ENCODE measurements around the gene GFOD1.
"Not testable (repeated sequence)": the region's sequence is repeated elsewhere in the genome, so short reads cannot be mapped to it uniquely, and the experiment has no call there.

GFOD1 gene

GRCh38 chr6:13336553-13336952 lies 150.8 kb downstream of the GFOD1 start:
- Histone ChIP-seq H3K9me3 (ENCODE audit: control insufficient read depth in 1 of 2, low read length in 2 of 2) (peaks cover 0 to 4% of the 10 kb centered on the region in 2 donors), H3K4me3 (ENCODE audit: low read depth in 1 of 2, low read length in 2 of 2) (no peak overlapping the region), H3K36me3 (ENCODE audit: control insufficient read depth in 1 of 2, insufficient read depth in 2 of 2, low read length in 2 of 2) (no peaks in the 10 kb centered on the region), H3K27me3 (ENCODE audit: low read depth, low read length) (no peaks in the 10 kb centered on the region), H3K4me1 (ENCODE audit: control insufficient read depth in 1 of 2, insufficient read depth in 2 of 2, low read length in 2 of 2) (peaks cover 0 to 5% of the 10 kb centered on the region in 2 donors), H3K27ac (ENCODE audit: low read length) (no peak overlapping the region)

GRCh38 chr6:13334953-13335352 lies 152.4 kb downstream of the GFOD1 start:
- no peaks in the 10 kb centered on the region for H3K9me3 ChIP-seq (ENCODE audit: control insufficient read depth in 1 of 2, low read length in 2 of 2)
- H3K36me3 ChIP-seq (ENCODE audit: control insufficient read depth in 1 of 2, insufficient read depth in 2 of 2, low read length in 2 of 2): no peaks in the 10 kb centered on the region
- H3K4me3 ChIP-seq (ENCODE audit: low read depth in 1 of 2, low read length in 2 of 2): no peak overlapping the region
- H3K27me3 ChIP-seq (ENCODE audit: low read depth, low read length): no peaks in the 10 kb centered on the region
- H3K27ac ChIP-seq (ENCODE audit: low read length): no peak overlapping the region
- H3K4me1 ChIP-seq (ENCODE audit: control insufficient read depth in 1 of 2, insufficient read depth in 2 of 2, low read length in 2 of 2): peaks cover 0 to 5% of the 10 kb centered on the region in 2 donors

GRCh38 chr6:13332349-13332706 lies 155.1 kb downstream of the GFOD1 start:
- no peak overlapping the region for H3K4me3 ChIP-seq (ENCODE audit: low read depth in 1 of 2, low read length in 2 of 2)
- H3K27me3 ChIP-seq (ENCODE audit: low read depth, low read length): no peaks in the 10 kb centered on the region
- no peak overlapping the region for H3K27ac ChIP-seq (ENCODE audit: low read length)
- H3K9me3 ChIP-seq (ENCODE audit: control insufficient read depth in 1 of 2, low read length in 2 of 2): no peaks in the 10 kb centered on the region
- H3K4me1 ChIP-seq (ENCODE audit: control insufficient read depth in 1 of 2, insufficient read depth in 2 of 2, low read length in 2 of 2): peaks cover 0 to 11% of the 10 kb centered on the region in 2 donors
- no peaks in the 10 kb centered on the region for H3K36me3 ChIP-seq (ENCODE audit: control insufficient read depth in 1 of 2, insufficient read depth in 2 of 2, low read length in 2 of 2)

GRCh38 chr6:13331516-13332348 lies 155.7 kb downstream of the GFOD1 start:
- Histone ChIP-seq H3K36me3 (ENCODE audit: control insufficient read depth in 1 of 2, insufficient read depth in 2 of 2, low read length in 2 of 2) (no peaks in the 10 kb centered on the region), H3K4me1 (ENCODE audit: control insufficient read depth in 1 of 2, insufficient read depth in 2 of 2, low read length in 2 of 2) (peaks cover 0 to 16% of the 10 kb centered on the region in 2 donors), H3K4me3 (ENCODE audit: low read depth in 1 of 2, low read length in 2 of 2) (no peak overlapping the region), H3K27ac (ENCODE audit: low read length) (no peak overlapping the region), H3K9me3 (ENCODE audit: control insufficient read depth in 1 of 2, low read length in 2 of 2) (no peaks in the 10 kb centered on the region), H3K27me3 (ENCODE audit: low read depth, low read length) (no peaks in the 10 kb centered on the region)

GRCh38 chr6:13328875-13329183 lies 158.6 kb downstream of the GFOD1 start:
- Histone ChIP-seq H3K27ac (ENCODE audit: low read length) (peak overlapping the region; percentile 93), H3K4me3 (ENCODE audit: low read depth in 1 of 2, low read length in 2 of 2) (peak overlapping the region; percentile 88 to 90), H3K4me1 (ENCODE audit: control insufficient read depth in 1 of 2, insufficient read depth in 2 of 2, low read length in 2 of 2) (peaks cover 0 to 12% of the 10 kb centered on the region in 2 donors), H3K36me3 (ENCODE audit: control insufficient read depth in 1 of 2, insufficient read depth in 2 of 2, low read length in 2 of 2) (peaks cover 3 to 13% of the 10 kb centered on the region in 2 donors), H3K9me3 (ENCODE audit: control insufficient read depth in 1 of 2, low read length in 2 of 2) (no peaks in the 10 kb centered on the region), H3K27me3 (ENCODE audit: low read depth, low read length) (no peaks in the 10 kb centered on the region)

- Histone ChIP-seq H3K9me3 (ENCODE audit: control insufficient read depth in 1 of 2, low read length in 2 of 2) (no peaks in the 10 kb centered on the region), H3K27me3 (ENCODE audit: low read depth, low read length) (no peaks in the 10 kb centered on the region), H3K27ac (ENCODE audit: low read length) (peak within 1 kb of the TSS; percentile 93), H3K4me3 (ENCODE audit: low read depth in 1 of 2, low read length in 2 of 2) (peak within 1 kb of the TSS; percentile 88 to 90), H3K4me1 (ENCODE audit: control insufficient read depth in 1 of 2, insufficient read depth in 2 of 2, low read length in 2 of 2) (peaks cover 0 to 12% of the 10 kb centered on the region in 2 donors), H3K36me3 (ENCODE audit: control insufficient read depth in 1 of 2, insufficient read depth in 2 of 2, low read length in 2 of 2) (peaks cover 3 to 19% of the 10 kb centered on the region in 2 donors)
Measured at GRCh38 chr6:13328076-13328874, 159.1 kb downstream of the GFOD1 start, which contains the start of gene TBC1D7. TSS of gene TBC1D7 (minus strand) at chr6:13328537. CDS start at chr6:13326898, 1,639 bp downstream.

GRCh38 chr6:13327691-13328075 lies 159.7 kb downstream of the GFOD1 start:
- Histone ChIP-seq H3K4me3 (ENCODE audit: low read depth in 1 of 2, low read length in 2 of 2) (peak overlapping the region; percentile 88 to 90), H3K9me3 (ENCODE audit: control insufficient read depth in 1 of 2, low read length in 2 of 2) (no peaks in the 10 kb centered on the region), H3K36me3 (ENCODE audit: control insufficient read depth in 1 of 2, insufficient read depth in 2 of 2, low read length in 2 of 2) (peaks cover 3 to 20% of the 10 kb centered on the region in 2 donors), H3K27ac (ENCODE audit: low read length) (peak overlapping the region; percentile 91), H3K4me1 (ENCODE audit: control insufficient read depth in 1 of 2, insufficient read depth in 2 of 2, low read length in 2 of 2) (peaks cover 0 to 12% of the 10 kb centered on the region in 2 donors), H3K27me3 (ENCODE audit: low read depth, low read length) (no peaks in the 10 kb centered on the region)

GRCh38 chr6:13326031-13326586 lies 161.3 kb downstream of the GFOD1 start:
- not testable (repeated sequence) for H3K27ac ChIP-seq (ENCODE audit: low read length); H3K4me3 ChIP-seq (ENCODE audit: low read depth in 1 of 2, low read length in 2 of 2); H3K9me3 ChIP-seq (ENCODE audit: control insufficient read depth in 1 of 2, low read length in 2 of 2); H3K27me3 ChIP-seq (ENCODE audit: low read depth, low read length)
- peaks cover 0 to 12% of the 10 kb centered on the region in 2 donors for H3K4me1 ChIP-seq (ENCODE audit: control insufficient read depth in 1 of 2, insufficient read depth in 2 of 2, low read length in 2 of 2)
- peaks cover 8 to 36% of the 10 kb centered on the region in 2 donors for H3K36me3 ChIP-seq (ENCODE audit: control insufficient read depth in 1 of 2, insufficient read depth in 2 of 2, low read length in 2 of 2)

GRCh38 chr6:13319891-13320564 lies 167.4 kb downstream of the GFOD1 start:
- Histone ChIP-seq H3K4me1 (ENCODE audit: control insufficient read depth in 1 of 2, insufficient read depth in 2 of 2, low read length in 2 of 2) (no peaks in the 10 kb centered on the region), H3K36me3 (ENCODE audit: control insufficient read depth in 1 of 2, insufficient read depth in 2 of 2, low read length in 2 of 2) (peaks cover 48 to 86% of the 10 kb centered on the region in 2 donors), H3K9me3 (ENCODE audit: control insufficient read depth in 1 of 2, low read length in 2 of 2) (no peaks in the 10 kb centered on the region), H3K27me3 (ENCODE audit: low read depth, low read length) (no peaks in the 10 kb centered on the region), H3K27ac (ENCODE audit: low read length) (no peak overlapping the region), H3K4me3 (ENCODE audit: low read depth in 1 of 2, low read length in 2 of 2) (no peak overlapping the region)

- Histone ChIP-seq H3K4me3 (ENCODE audit: low read depth in 1 of 2, low read length in 2 of 2) (no peak overlapping the region), H3K36me3 (ENCODE audit: control insufficient read depth in 1 of 2, insufficient read depth in 2 of 2, low read length in 2 of 2) (peaks cover 46 to 80% of the 10 kb centered on the region in 2 donors), H3K4me1 (ENCODE audit: control insufficient read depth in 1 of 2, insufficient read depth in 2 of 2, low read length in 2 of 2) (no peaks in the 10 kb centered on the region), H3K27ac (ENCODE audit: low read length) (no peak overlapping the region), H3K9me3 (ENCODE audit: control insufficient read depth in 1 of 2, low read length in 2 of 2) (no peaks in the 10 kb centered on the region), H3K27me3 (ENCODE audit: low read depth, low read length) (no peaks in the 10 kb centered on the region)
Measured at GRCh38 chr6:13318821-13319220, 168.6 kb downstream of the GFOD1 start.

GRCh38 chr6:13315896-13316295 lies 171.5 kb downstream of the GFOD1 start:
- H3K4me3 ChIP-seq (ENCODE audit: low read depth in 1 of 2, low read length in 2 of 2): no peak overlapping the region
- H3K36me3 ChIP-seq (ENCODE audit: control insufficient read depth in 1 of 2, insufficient read depth in 2 of 2, low read length in 2 of 2): peaks cover 48 to 68% of the 10 kb centered on the region in 2 donors
- no peak overlapping the region for H3K27ac ChIP-seq (ENCODE audit: low read length)
- H3K4me1 ChIP-seq (ENCODE audit: control insufficient read depth in 1 of 2, insufficient read depth in 2 of 2, low read length in 2 of 2): no peaks in the 10 kb centered on the region
- H3K27me3 ChIP-seq (ENCODE audit: low read depth, low read length): no peaks in the 10 kb centered on the region
- H3K9me3 ChIP-seq (ENCODE audit: control insufficient read depth in 1 of 2, low read length in 2 of 2): no peaks in the 10 kb centered on the region

Data from muscle layer of duodenum (tissue), 2 donors.